Renal pelvis (tissue), 4 donors: ENCODE measurements around the gene FAM13C. TPM values are rescaled to one million over a fixed set of nuclear protein-coding genes. Genes with fewer than 3 reads are reported as not detected.
"Not testable (repeated sequence)": the region's sequence is repeated elsewhere in the genome, so short reads cannot be mapped to it uniquely, and the experiment has no call there.

Experiments
- DNase-seq: peaks from one replicate; pipeline ENCODE4 v3.0.0-alpha.2; 2013
- polyA plus RNA-seq, 3 donors: library from polyadenylated mRNA; unstranded; fragments of 120-200 nt; gene quantifications; one replicate each; pipeline ENCODE4 v1.2.1, GENCODE V29; 2013; ENCODE audit not compliant: insufficient read length in 3 of 3

Gene FAM13C
- polyA plus RNA-seq, 3 donors = 4.8 to 8.7 (median 5.8) TPM

DNA sequence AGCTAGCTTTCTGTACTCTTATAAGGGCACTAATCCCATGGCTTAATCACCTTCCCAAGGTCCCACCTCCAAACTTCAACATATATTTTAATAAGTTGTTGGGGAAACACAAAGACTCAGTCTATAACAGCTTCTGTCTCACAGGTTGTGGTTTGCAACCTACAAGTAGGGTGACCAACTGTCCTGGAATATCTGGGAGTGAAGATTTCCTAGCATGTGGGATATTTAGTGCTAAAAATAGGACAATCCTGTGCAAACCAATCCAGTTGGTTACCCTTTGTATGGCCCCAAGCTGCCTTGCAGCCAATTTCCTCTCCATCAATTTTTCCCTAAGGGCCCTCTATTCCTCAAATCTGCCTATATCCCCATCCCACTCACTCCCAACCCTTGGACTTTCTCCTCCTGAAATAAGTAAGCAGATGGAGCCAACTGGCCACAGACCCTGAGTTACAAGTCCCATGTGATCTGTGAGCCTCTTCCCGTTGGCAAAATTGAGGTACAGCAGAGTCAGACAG lies 82.3 kb downstream of the FAM13C start:
- no peak for DNase-seq

DNA sequence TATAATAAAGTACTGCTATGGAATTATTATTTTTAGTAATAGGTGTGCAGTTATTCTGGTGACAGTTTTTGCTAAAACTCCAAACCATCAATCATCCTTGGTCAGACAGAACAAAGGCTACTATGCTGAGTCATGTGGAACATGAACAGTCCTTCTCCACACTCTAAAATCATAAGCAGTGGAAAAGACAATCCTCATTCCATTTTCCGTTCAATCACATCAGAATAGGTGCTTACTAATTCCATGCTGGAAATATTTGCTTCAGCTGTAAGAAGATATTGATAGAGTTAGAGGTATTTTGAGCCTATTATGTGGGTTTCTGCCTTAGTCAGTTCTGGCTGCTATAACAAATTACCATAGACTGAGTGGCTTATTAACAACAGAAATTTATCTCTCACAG lies 82.9 kb downstream of the FAM13C start:
- DNase-seq = no peak

DNA sequence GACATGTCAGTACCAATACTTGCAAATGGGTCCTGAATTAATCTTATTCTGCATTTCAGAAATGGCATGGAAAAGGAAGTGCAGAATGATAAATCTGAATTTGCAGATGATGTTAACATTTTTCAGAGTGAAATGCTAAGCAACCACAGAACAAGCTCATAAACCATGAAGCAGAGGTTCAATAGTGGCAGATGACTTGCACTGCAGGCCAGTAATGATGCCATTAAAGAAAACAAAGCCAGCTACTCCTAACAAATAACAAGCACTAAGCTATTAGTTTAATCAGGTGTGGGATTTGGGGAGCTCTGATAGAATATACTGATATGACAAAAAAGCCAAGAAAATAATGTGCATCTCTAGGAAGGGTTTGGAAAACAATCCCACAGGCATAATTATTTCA lies 85.4 kb downstream of the FAM13C start:
- DNase-seq = no peak

DNA sequence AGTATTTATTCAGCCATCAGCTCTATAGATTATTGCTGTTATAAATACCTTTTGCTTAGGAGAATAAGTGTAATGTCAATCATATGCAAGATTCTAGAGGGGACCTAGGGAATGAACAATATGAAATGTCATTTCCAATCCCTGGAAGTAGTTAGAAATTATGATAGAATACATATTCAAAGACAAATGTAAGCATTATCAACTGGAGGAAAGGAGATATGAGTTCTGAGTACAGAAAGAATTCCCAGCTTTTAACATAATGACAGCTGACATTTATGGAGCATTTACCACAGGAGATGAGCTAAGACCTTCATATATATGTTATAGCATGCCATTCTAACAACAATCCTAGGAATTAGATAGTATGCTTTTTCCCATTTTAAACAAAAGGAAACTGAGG lies 86.2 kb downstream of the FAM13C start:
- DNase-seq = no peak

DNA sequence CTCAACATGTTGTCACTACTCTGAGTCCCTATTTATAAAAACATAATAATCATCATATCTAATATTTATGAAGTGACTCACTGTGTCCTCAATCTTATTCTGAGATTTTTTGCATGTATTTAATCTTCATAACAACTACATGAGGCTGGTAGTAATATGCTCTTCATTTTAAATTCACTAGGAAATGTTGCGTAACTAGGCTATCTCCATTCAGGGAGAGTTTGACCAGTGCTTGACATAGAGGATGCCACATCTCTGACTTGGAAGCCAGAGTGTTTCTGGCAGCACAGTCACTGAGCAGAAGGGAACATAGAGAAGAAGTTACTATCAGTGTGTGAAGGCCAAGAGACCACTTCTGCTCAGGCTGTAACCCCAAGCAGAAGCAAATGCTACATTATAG lies 88.9 kb downstream of the FAM13C start:
- no peak for DNase-seq

DNA sequence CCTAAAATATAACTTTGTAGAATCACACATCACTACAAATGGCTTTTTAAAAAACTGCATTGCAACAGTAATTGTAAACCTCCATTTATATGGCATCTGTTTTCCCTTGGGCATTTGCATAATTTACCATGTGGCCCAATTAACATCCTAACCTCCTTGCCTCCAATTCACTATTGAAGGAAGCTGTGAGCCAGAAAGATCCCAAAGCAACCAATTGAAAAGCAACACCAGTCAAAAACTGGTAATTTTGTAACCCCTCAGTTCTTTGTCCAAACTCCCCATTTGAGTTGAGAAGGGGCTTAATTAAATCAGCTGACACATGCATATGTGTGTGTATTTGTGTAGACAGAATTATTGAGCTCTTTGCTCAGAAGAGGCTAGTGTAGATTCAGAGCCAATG lies 90.3 kb downstream of the FAM13C start:
- no peak for DNase-seq

DNA sequence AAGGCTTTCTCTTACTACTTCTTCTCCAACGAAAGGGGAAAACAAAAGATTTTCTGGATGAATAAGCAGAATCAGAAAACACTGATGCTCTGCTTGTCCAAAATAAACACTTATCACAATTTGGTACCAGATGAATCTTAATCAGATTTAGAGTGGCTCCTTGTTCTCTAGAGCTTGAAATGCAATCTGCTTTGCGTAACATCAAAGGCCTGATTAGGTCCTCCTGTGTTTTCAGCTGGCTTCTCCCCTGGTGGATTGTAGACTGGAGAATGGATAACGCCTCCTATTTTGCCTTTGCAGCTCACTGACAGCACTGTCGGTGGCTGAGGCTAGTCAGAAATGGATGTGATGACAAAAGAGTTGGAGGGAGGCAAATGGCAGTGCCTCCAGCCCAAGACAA lies 91.2 kb downstream of the FAM13C start:
- DNase-seq = no peak

DNA sequence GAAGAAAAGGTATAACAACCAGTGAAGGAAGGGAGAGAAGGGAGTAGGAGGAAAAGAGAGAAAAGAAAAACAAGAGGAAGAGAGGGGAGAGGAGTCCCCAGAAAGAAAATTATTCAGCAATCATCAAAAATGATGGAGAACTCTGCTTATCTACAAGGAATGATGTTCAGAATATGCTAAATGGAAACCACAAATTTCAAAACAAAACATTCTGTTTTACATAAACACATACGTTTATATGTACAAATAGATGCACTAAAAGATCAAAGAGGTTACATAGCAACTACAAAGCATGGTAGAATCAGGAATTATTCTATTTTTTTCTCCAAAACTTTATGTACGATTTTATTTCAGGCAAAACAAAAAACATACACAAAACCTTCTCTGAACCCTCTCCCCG lies 91.9 kb downstream of the FAM13C start:
- DNase-seq = no peak

DNA sequence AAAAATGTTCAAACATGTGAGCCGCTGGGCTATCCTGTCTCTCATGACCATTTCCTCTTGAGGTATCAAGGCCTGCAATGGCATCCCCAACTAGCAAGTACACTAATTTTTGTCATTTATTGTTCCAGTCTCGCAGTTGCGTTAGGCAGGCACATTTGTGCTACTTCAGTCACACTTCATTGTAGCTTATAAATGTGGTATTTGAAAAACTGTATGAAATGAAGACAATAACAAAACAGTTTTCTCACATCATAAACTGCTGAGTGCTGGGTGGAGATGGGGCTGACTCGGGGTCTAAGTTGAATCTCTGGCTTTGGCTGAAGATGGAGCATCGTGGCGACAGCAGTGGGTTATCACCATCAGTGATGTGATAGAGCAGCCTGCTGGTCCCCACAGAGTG lies 92.7 kb downstream of the FAM13C start:
- DNase-seq = no peak

DNA sequence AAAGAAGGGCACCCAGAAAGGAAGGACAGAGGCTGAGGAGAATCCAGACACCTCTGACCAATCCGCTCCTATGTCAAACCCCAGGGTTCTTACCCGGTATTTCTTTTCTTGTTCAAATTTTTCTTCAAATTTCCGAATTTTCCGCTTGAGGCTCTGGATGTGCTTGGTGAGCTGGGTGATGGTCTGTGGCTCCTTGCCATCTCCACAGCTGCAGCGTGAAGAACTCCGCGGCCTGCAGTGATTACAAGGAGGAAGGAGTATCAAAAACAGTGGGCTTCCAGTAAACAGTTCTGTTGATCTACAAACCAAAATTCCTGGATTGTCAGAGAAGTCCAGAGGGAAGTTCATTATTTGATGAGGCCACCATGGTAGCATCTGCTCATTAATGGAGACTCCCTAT lies 93.9 kb downstream of the FAM13C start:
- no peak for DNase-seq

DNA sequence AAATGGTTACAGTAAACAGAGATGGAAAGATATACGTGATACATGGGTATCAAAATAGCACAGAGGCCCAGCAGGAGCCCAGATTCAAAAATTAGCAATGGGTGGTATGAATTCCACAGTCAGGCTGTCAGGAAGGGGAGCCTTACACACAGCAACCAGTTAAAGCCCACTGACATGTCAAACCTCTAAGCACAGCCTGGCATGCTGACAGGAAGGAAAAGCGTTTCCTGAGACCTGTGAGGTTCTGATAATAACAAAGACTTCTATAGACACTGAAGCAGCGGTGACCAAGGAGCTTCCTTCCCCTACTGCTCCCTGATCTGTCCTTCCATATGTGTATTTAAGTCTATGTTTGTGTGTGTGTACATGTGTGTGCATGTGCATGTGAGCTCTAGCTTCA lies 96.0 kb downstream of the FAM13C start:
- DNase-seq = no peak

DNA sequence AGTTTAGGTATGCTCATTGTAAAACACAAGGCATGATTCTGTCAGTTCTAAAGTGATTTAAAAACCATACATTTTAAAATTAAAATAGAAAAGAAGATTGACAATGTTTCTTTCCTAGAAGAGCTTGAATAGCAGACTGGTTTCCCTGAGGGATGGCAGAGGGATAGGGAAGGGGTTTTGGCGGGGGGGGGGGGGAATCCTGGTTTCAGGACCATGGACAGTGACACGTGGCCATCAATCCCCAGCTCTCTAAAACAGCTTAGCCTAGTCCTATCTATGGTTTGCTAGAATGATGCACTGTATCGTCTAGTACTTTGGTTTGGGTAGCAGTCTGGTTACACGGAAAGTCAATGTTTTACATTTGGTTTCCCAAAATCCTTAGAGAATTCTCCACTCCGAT lies 97.2 kb downstream of the FAM13C start:
- DNase-seq = no peak

DNA sequence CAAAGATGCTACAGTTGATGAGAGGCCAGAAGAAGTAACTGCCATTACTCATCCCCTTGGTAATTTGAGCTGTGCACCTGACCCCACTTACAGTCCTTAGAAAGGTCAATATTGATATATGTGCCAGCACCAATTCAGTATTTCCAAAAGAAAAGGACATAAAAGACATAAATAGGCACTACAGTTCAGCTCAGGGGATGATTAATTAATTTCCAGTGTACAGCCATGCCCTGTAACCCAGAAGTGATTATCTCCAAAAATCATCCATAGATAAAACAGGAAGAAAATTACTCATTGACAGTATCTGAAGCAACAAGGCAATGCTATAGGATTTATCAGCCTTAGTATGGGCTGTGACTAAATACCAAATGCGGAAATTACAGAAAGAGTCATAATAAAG lies 103.5 kb downstream of the FAM13C start:
- DNase-seq = no peak

DNA sequence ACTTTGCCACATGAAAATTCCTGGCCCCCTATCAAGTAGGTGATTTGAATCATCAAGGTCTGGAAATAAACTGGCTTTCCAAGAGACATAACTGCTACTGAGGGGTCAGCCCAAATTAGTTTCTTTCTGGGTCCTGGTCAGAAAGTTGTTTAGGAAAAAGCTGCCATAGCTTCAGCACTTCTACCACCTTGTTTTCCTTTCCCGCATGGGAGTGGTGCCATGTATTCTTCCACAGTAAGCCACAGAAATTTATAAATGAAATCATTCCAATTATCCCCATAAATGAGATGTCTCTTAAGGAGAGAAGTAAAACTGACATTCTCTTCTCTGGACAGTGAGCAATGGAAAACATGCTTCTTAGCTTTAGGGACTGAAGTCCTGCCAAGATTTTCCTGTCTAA lies 105.1 kb downstream of the FAM13C start:
- DNase-seq = no peak

DNA sequence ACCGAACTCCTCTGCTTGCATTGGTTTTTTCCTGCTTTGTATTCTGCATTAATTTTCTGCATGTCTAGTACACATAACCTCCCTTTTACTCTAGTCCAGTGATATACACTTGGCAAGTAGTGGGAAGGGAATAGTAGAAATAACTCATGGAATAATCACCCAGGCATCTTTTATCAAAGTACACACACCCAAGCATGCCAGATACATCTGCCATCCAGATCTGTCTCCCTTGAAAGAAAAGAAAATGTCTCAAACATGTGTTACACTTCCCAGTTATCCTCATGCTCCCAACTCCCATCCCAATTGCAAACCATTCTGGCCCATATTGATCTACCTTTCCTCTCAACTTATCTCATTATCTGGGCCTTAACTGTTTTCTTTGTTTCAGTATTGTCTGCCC lies 106.9 kb downstream of the FAM13C start:
- DNase-seq = no peak

DNA sequence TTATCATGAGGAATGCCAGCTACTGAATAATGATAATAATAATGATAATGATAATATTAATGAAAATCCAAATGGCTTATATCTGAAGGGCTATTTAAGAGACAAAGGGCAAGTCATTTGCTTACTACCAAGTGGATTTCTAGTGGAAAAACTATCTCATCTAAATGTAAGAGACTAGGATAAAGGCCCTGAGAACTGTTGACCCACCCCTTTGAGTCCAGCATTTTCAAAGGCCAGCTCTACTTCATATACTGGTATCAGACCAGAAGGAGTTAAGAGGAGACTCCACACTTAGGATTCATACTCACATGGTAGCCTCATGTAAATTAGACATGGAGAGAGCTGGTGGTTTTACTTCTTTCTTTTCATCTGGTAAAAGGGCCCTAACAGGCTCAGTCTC lies 109.9 kb downstream of the FAM13C start:
- DNase-seq = no peak

DNA sequence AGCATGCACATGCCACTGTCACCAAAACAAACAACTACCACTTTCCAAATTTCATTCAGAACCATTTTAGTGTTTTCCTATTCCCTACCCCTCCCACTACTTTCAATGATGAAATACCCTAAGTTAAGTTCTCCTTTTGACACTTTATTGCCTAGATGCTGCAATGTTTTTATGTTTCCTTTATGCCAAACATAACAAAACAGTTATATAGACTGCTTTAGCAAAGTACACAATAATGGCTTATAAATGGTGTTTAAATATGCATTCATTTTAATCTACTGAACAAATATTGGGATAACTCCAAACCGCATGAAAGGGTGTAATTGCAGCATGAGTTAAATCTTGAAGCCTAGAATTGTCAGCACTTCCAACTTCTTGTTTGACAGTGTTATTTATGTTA lies 116.7 kb downstream of the FAM13C start:
- DNase-seq = no peak

DNA sequence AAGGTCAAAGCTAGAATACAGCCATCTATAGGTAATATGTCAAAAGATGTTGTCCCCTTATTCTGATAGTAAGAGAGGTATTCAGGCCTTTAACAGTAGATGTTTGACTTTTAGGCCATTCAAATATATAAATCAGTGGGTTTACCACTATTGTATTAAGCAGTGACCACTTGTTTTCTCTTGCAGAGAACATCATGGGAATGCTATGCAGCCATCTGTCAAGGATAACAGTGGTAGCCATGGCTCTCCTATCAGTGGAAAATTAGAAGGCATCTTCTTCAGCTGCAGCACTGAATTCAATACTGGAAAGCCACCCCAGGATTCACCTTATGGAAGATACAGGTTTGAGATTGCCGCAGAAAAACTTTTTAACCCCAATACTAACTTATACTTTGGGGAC lies 117.5 kb downstream of the FAM13C start:
- DNase-seq = no peak

DNA sequence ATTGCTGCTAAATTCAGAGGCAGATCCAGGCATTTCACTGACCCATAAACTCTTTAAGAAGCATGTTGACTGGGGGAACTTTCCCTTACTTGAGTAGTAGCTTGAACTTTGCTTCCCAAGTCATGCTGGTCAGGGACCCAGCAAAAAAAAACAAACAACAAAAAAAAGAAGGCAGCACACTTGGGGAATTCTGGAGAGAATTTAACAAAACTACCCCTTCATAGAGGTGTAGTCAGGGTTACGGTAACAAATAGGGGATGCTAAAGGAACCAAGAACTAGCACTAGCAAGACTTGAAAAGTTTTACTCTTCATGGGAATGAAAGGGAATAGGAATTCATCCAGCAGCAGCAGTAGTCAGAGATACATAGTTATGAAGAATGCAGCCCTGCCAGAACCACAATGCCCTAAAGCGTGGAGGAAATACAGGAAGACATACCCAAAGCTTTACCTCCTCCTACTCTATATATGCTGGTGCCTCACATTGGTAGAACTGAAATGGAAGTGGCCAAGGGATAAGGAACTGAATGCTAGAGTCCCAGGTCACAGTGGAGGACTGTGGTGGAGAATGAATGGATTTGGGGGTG lies 118.6 kb downstream of the FAM13C start:
- DNase-seq = no peak

DNA sequence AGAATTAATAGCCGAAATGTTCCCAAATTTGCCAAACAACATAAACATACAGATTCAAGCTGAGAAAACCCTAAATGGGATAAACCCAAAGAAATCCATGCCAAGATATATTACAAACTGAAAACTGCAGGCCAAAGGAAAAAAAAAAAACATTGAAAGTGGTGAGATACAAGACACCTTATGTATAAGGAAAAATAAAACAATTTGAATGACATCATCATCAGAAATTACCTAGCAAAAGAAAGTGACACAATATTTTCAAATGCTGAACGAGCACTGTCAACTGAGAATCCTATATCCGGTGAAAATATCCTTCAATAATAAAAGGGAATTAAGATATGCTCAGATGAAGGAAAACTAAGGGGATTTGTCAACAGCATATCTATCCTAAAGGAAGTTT lies 119.4 kb downstream of the FAM13C start:
- no peak for DNase-seq

DNA sequence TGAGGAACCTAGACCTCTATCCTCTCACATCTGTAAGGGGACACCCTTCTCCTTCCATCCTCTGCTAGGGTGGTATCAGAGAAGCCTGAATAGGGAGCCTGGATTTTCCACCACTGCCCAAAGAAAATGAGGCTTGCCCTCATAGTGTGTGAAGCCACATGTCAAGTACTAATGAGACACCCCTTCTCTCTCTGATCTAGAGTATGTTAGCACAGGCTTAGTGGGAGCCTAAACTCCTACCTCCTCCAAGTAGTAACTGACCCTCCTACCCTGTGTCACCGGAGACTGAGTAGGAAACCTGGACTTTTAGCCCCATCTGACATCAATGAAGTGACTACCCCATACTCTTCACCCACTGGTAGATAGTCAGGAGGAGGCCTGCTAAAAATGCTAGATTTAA lies 120.3 kb downstream of the FAM13C start:
- no peak for DNase-seq

DNA sequence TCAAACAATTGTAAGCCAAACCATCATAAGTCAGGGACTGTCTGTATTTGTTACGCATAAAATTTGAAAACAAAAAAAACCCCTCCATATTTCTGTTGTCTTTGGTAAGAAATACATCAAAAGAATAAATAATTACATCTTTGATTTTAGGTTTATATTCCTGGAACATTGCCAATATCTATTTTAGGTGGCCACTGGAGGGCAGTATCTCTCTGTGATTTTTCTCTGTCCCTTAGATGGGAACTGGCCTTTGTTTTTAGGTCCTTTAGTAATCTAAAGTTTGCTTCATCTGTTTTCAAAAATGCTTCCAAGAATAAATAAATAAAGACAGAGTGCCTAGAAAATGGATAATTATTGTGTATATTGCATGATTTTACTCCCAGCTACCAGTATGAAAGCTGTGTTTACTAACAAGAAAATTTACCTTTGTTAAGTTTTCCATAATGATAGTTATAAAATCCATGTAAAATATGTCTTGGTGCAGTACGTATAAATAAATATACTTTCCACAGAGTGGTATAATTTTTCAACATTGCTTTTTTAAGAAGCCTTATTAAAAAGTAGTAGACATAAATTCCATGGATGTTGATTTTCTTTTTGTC lies 121.7 kb downstream of the FAM13C start:
- peak; percentile 30 for DNase-seq

DNA sequence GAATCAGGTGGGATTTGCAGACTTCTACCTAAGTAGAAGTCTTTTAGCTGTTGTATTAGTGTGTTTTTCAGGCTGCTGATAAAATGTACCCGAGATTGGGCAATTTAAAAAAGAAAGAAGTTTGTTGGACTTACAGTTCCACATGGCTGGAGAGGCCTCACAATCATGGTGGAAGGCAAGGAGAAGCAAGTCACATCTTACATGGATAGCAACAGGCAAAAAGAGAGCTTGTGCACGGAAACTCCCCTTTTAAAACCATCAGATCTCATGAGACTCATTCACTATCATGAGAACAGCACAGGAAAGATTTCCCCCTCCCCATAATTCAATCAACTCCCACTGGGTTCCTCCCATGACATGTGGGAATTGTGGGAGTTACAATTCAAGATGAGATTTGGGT lies 123.2 kb downstream of the FAM13C start:
- not testable (repeated sequence) for DNase-seq

DNA sequence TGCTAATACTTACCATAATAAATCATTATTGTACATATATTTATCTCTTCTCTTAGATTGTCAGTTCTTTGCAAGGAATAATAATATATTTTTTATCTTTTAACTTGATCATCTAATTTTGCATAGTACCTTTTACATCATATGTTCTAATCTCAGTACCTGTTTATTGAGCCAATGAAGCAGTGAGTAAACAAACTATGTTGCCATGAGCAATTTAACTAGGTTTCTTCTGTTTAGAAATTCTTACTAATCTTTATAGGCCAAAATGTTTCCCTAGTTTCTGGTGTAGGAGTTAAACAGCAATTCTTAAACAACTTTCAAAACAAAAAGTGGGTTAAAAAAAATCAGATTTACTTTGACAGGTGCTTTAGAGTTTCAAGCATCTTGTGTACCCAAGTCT lies 124.6 kb downstream of the FAM13C start:
- no peak for DNase-seq
